ENCODE data around the gene TTC7B. TPM values are rescaled to one million over a fixed set of nuclear protein-coding genes. Genes with fewer than 3 reads are reported as not detected.

TTC7B gene
- total and polyA plus RNA-seq, 2 of the 13 experiments (the other 11 are each of a cell fraction or from before 2014, with no cell fraction given) = 1.3 to 3.2 TPM

GRCh38 chr14:90659156-90659555, 157.1 kb downstream of the TTC7B start:
- Histone ChIP-seq H3K9me3 (ENCODE audit: low read length) (no peaks in the 10 kb centered on the region), H3K9ac (ENCODE audit: insufficient read depth, low read depth, low read length) (no peak overlapping the region), H3K27me3 (ENCODE audit: control insufficient read depth in 1 of 2, insufficient read depth in 2 of 2, low read length in 2 of 2) (no peaks in the 10 kb centered on the region), H3K4me1 (ENCODE audit: insufficient read depth, low read length) (peaks cover 12% of the 10 kb centered on the region), H3K36me3 (replicated peaks in 1 of 2; ENCODE audit: control insufficient read depth in 1 of 2, insufficient read depth in 2 of 2, low read length in 2 of 2) (no peaks in the 10 kb centered on the region), H3K27ac (ENCODE audit: extremely low read length, insufficient read depth, low read length) (no peak overlapping the region), H4K20me1 (ENCODE audit: insufficient read depth, low read length) (no peaks in the 10 kb centered on the region), H3K4me3 (replicated peaks in 1 of 3; ENCODE audit: insufficient read depth in 1 of 3, low read depth in 2 of 3, low read length in 3 of 3) (no peak overlapping the region), H3K79me2 (ENCODE audit: insufficient read depth, low read length) (no peaks in the 10 kb centered on the region), H3K4me2 (ENCODE audit: low read depth, low read length) (no peak overlapping the region), H2AFZ (ENCODE audit: low read length) (no peak overlapping the region)
- no peak for DNase-seq (ENCODE audit: low spot score)
- no peak for ATAC-seq
- no TSS peak for BruUV-seq (replicated peaks)
- in situ Hi-C loops (cut with HindIII; ENCODE audit: extremely low pct_ligation_motif_present, low pct_unique_long_range_greater_than_20kb) (no loop called here), intact Hi-C loops (cut with micrococcal nuclease; ENCODE audit: unreplicated experiment) (no loop called here)
- TF ChIP-seq YEATS2 (CRISPR knock-in tag; IDR thresholded peaks at IDR 0.05; ENCODE audit: borderline replicate concordance) (no peak), MBD4 (IDR thresholded peaks at IDR 0.05; ENCODE audit: borderline replicate concordance, low read length) (no peak), CREB3 (CRISPR knock-in tag; IDR thresholded peaks at IDR 0.05) (no peak), ZNF20 (CRISPR knock-in tag; IDR thresholded peaks at IDR 0.05) (no peak), KLF9 (CRISPR knock-in tag; IDR thresholded peaks at IDR 0.05; ENCODE audit: low read depth) (no peak), ZNF547 (CRISPR knock-in tag; IDR thresholded peaks at IDR 0.05) (no peak), ZNF558 (CRISPR knock-in tag; IDR thresholded peaks at IDR 0.05; ENCODE audit: borderline replicate concordance) (no peak), SP5 (CRISPR knock-in tag; IDR thresholded peaks at IDR 0.05; ENCODE audit: borderline replicate concordance, low read depth) (no peak), ZNF431 (CRISPR knock-in tag; IDR thresholded peaks at IDR 0.05; ENCODE audit: borderline replicate concordance, low read depth) (no peak), CBFB (CRISPR knock-in tag; IDR thresholded peaks at IDR 0.05) (no peak), HNF4G (IDR thresholded peaks at IDR 0.05; ENCODE audit: borderline replicate concordance, low read depth, low read length) (no peak), HNF4G (CRISPR knock-in tag; IDR thresholded peaks at IDR 0.05; ENCODE audit: borderline replicate concordance, low read depth) (no peak), E2F1 (CRISPR knock-in tag; IDR thresholded peaks at IDR 0.05) (no peak), ZNF260 (CRISPR knock-in tag; IDR thresholded peaks at IDR 0.05; ENCODE audit: borderline replicate concordance, low read depth) (no peak)
- TF ChIP-seq, protein P1, sequence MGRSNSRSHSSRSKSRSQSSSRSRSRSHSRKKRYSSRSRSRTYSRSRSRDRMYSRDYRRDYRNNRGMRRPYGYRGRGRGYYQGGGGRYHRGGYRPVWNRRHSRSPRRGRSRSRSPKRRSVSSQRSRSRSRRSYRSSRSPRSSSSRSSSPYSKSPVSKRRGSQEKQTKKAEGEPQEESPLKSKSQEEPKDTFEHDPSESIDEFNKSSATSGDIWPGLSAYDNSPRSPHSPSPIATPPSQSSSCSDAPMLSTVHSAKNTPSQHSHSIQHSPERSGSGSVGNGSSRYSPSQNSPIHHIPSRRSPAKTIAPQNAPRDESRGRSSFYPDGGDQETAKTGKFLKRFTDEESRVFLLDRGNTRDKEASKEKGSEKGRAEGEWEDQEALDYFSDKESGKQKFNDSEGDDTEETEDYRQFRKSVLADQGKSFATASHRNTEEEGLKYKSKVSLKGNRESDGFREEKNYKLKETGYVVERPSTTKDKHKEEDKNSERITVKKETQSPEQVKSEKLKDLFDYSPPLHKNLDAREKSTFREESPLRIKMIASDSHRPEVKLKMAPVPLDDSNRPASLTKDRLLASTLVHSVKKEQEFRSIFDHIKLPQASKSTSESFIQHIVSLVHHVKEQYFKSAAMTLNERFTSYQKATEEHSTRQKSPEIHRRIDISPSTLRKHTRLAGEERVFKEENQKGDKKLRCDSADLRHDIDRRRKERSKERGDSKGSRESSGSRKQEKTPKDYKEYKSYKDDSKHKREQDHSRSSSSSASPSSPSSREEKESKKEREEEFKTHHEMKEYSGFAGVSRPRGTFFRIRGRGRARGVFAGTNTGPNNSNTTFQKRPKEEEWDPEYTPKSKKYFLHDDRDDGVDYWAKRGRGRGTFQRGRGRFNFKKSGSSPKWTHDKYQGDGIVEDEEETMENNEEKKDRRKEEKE (IDR thresholded peaks at IDR 0.05) = no peak
- TF ChIP-seq, protein P2, sequence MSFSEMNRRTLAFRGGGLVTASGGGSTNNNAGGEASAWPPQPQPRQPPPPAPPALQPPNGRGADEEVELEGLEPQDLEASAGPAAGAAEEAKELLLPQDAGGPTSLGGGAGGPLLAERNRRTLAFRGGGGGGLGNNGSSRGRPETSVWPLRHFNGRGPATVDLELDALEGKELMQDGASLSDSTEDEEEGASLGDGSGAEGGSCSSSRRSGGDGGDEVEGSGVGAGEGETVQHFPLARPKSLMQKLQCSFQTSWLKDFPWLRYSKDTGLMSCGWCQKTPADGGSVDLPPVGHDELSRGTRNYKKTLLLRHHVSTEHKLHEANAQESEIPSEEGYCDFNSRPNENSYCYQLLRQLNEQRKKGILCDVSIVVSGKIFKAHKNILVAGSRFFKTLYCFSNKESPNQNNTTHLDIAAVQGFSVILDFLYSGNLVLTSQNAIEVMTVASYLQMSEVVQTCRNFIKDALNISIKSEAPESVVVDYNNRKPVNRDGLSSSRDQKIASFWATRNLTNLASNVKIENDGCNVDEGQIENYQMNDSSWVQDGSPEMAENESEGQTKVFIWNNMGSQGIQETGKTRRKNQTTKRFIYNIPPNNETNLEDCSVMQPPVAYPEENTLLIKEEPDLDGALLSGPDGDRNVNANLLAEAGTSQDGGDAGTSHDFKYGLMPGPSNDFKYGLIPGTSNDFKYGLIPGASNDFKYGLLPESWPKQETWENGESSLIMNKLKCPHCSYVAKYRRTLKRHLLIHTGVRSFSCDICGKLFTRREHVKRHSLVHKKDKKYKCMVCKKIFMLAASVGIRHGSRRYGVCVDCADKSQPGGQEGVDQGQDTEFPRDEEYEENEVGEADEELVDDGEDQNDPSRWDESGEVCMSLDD (CRISPR knock-in tag; IDR thresholded peaks at IDR 0.05; ENCODE audit: borderline replicate concordance) = no peak
- TF ChIP-seq, protein P3, sequence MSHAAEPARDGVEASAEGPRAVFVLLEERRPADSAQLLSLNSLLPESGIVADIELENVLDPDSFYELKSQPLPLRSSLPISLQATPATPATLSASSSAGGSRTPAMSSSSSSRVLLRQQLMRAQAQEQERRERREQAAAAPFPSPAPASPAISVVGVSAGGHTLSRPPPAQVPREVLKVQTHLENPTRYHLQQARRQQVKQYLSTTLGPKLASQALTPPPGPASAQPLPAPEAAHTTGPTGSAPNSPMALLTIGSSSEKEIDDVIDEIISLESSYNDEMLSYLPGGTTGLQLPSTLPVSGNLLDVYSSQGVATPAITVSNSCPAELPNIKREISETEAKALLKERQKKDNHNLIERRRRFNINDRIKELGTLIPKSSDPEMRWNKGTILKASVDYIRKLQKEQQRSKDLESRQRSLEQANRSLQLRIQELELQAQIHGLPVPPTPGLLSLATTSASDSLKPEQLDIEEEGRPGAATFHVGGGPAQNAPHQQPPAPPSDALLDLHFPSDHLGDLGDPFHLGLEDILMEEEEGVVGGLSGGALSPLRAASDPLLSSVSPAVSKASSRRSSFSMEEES (CRISPR knock-in tag; IDR thresholded peaks at IDR 0.05) = no peak
- no peak for FAIRE-seq
- ChIA-PET POLR2A (no interaction called here), CTCF (ENCODE audit: low intra/inter-chr PET ratio, low total read pairs) (no interaction called here)
- 10% methylated on average over 2 of the region's 2 CpGs for WGBS (ENCODE audit: low lambda C conversion rate)
